SKM-1 (cell line): ENCODE data around the gene ONECUT1.

ENCODE experiments used
- DNase-seq: peaks from one replicate; lab custom pipeline; 2025; ENCODE audit not compliant: unreplicated experiment; lab: John Stamatoyannopoulos, UW

ONECUT1 gene

DNA sequence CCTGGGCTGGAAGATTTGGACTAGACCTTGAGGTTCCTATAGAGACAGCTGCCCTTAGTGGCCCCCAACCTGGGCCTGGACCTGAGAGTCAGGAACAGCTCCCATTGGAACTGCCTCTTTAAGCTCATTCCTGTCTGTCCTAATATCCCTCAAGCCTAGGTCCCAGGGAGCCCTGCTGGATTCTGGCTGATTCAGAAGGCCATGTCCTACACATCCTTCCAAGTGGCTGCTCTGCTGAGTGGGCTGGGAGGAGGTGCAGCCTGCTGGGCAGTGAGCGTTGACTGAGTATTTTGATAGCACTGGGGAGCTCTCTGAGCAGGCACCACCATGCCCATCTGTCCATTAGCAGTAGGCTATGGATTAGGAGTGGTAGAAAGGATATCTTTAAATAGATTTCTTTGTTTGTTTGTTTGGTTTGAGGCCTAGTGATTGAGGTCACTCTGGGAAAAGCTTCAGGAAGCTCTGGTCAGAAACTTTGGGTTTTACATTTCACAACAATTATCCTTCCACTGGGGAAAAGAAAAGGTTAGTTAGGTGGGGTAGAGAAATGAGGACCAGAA, 56.4 kb downstream of the ONECUT1 start:
- DNase-seq: no peak

DNA sequence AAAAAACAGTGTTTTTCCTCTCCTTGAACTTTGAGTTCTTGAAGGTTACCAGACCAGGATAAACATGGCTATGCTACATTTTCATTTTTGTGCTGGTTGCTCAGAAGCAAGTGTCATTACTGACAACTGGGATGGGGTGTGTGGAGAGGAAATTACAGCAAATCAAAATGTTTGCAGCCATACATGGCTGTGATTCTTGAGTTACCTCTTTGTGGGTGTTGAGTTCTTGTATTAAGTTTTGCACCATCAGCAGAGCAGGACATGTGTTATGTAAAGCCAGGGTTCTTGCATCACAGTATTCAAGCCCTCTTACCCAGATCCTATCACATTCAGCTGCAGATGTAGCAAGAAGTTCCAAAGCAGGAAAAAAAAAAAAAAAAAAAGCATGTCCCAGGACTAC, 57.0 kb downstream of the ONECUT1 start:
- DNase-seq: peak; percentile 54

DNA sequence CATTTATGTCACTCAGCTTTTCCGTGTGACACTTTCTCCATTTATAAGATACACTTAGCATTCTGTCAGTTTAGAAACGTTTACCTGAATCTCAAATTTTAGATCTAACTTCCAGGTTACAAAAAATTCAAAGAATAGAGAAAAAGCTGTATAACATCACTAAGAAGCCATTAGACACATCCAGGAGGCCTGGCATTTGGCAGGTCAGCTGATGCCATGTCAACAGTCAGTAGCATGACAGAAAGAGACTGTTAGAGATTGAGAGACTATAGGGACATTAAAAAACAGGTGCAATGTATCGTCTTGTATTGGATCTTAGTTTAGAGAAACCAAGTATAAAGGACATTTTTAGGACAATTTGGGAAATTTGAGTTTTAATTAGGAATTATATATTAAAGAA, 57.6 kb downstream of the ONECUT1 start:
- DNase-seq: no peak

DNA sequence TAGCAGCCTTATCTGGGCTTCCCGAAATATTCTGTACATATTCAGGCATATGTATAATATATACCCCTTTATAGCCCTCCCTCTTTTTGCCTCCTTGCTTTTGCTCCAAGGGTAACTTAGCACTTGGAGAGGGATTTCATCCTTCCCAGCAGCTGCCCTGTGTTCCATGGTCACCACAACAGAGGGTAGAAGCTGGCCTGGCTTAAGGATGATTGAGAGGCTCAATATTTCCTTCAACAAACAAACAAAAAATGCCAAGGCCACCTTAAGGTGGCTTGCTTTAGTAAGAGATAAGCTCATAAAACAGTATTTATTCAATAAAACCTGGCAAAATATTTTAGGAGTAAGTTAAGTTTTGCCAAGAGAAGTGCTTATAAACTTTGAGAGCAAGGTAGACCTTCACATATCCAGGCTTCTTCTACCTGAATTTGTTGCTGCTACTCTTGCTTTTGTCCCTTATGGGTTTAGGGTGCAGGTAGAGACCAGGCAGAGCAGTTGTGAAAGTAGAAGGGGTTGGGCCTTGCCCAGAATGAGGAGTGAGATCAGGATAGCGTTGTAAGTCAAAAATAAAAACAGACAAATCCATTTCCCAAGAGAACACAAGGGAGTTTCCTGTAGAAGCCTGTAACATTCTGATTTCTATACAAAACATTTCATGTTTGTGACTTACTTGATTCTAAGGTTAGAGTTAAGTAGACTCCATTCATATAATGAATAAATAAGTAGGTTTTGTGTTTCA, 58.2 kb downstream of the ONECUT1 start:
- DNase-seq: no peak

DNA sequence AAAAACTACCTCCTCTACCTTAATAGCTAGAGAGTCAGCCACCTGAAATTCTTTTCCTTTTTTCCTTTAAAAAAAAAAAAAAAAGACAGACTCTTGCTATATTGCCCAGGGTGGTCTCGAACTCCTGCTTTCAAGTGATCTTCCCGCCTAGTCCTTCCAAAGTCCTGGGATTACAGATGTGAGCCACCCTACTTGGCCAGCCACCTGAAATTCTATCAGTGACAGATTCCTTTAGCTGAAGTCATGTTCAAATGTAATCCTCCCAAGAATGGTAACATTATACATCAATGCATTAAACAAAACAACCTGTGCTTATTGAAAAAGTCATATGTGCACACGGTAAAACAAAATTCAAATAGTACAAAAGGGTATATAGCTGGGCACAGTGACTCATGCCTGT, 59.1 kb downstream of the ONECUT1 start:
- DNase-seq: no peak

DNA sequence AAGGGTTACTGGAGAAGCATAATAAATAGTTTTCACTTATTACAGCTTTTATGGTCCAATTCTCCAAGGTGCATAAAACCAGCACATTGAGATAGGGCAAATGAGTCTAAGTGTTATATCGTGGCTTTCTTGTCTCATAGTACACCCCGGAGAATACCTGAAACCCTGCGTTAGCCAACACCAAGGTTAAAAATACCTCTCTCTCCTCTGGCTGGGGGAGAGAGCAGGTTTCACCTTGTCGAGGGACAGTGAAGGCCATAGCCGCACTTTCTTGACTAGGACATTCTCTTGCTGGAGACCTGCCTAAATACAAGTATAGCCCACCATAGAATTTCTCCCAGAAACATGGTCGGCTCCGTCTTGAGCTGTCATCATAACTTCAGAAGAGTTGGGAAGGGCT, 59.5 kb downstream of the ONECUT1 start:
- DNase-seq: no peak

DNA sequence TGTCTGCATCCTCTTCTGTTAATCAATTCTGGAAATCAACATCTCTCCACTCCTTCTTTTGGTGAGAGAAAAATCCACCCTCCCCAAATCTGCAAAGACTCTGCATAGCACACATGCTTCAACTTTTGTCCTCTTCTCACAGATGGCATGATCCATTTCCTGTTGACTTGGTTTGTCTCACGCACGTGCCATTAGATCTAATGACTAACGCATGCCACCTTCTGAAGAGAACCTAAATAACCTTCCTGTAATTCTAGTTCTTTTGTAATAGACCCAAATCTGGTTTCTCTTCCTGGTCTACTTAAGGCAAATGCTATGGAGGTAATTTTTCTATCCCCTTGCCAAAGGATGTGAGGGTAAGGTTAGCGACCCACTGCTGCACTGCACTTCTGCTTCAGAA, 60.0 kb downstream of the ONECUT1 start:
- DNase-seq: no peak

DNA sequence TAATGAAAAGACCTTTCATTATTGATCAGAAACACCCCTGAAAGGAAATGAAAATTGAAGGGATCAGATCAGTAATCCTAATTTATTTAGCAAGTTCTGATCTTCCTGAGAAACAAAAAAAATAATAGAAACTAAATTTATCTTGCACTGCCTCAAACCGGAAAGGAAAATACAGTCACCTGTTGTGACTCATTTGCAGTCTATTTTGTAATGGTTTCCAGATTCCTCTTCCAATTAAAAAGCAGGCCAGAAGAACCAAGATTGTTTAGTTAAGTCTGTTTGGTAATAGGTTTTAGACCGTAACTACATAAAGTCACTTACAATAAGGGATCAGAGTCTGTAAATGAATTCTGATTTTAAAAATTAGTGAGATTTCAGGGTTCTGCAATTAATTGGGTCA, 61.2 kb downstream of the ONECUT1 start:
- no peak for DNase-seq

DNA sequence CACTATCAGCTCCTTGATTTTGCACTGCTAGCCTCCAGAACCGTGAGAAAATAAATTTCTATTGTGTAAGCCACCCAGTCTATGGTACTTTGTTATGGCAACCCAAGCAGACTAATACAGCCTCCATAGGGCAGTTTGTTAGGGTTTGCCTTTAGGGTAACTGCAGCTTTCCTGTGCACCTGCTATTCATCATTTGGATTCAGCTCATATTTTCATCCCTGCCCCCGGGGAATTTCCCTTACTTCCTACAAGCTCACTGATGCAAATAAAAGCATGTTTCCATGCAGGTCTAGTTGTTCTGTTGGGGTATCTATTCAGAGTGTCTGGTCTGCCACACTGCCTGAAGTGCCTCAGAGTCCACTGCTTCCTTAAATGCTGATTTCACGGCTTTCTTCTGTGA, 62.3 kb downstream of the ONECUT1 start:
- DNase-seq: no peak

DNA sequence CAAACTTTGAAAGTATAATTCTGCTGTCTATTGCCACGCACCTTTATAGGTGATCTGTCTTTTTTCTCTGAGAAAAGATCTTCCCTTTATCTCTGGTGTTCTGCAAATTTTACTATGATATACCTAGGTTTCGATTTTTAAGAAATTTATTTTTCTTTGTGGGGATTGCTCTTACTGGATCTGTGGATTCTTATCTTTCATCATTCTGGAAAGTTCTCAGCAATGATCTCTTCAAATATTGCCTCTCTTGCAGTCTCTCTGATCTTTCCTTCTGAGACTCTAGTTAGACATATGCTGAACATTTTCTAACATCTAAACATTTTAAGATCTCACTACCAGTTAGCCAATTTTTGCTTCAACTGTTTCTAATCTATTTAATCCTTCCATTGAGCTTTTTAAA, 63.9 kb downstream of the ONECUT1 start:
- DNase-seq: no peak

DNA sequence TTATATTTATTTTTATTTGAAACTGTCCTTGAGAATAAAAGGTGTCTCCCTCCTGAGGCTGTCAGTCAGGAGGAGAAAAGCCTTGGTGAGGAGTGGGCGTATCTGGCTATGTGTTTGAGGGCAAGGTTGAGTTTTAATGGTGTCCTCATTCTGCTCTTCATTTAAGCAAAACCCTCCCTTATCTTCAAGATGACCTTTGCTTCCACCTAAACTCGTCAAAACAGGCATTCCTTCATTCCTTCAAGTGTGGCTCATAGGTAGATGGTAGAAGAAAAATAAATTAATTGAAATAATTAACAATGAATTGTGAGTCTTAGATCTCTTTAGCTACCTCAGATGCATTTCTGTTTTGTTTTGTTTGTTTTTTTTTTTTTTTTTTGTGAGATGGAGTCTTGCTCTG, 71.6 kb downstream of the ONECUT1 start:
- no peak for DNase-seq

DNA sequence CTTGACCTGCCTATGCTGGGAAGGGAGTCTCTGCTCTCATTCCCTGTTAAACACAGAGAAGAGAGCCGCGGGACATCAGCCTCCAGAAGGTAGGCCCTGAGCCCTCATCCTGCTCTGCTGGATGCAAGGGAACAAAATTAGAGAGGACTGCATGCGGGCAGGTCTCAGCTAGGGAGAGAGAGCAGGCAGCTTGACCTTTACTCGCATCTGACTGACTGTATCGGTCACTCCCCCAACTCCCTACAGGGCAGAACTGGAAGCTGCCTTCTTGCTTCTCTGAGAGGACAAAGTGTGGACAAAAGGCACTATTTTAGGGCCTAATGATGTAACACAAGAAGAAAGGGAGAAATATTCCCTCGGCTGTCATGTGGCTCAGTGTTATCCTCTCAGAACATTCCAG, 72.2 kb downstream of the ONECUT1 start:
- DNase-seq: no peak

DNA sequence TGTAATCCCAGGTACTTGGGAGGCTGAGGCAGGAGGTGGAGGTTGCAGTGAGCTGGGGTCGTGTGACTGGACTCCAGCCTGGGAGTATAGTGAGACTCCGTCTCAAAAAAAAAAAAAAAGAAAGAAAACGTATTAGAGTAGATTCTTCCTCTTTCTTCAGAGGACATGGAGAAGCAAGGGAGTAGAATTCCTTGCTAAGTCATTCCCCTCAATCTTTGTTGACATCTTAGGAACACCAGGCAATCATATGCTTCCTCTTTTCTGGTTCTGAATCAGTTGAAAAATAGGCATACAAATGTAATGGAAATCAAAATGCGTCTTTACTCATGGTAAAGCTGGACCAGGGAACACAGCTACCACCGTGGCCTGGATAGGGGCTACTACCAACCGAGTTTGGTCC, 72.7 kb downstream of the ONECUT1 start:
- no peak for DNase-seq

DNA sequence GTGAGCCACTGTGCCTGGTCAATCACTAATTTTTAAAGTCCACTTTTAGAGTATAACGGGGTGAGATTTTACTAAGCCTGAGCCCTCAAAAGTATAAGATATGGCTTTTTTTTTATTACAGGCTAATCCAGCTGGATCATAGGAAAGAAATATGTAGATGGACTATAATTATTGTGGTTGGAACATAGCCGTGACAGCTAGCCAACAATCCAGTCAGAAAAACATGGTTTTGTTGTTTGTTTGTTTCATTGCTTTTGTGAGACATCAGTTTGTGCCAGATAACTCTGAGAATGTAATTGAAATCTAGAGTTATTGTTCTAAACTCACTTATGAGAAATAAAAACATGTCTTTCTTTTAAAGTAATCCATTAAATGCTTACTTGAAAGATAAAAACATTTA, 73.6 kb downstream of the ONECUT1 start:
- DNase-seq: no peak

DNA sequence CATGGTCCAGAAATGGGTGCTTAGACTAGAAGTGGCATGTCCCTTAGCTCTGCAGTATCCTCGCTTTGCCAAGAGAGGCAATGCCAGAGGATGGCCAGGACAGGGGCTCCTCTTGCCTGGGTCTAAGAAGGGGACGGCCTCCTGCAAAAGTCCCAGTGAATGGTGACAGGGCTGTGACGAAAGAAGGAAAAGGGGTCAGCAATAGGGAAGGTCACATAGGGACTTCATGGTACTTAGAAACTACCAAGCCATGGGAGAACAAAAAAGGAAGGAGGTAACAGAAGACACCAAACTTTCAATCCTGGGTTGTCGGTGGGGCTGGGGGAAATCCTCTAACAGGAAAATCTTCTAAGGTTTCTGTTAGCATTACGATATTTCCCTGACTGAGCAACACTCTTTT, 74.7 kb downstream of the ONECUT1 start:
- DNase-seq: no peak

DNA sequence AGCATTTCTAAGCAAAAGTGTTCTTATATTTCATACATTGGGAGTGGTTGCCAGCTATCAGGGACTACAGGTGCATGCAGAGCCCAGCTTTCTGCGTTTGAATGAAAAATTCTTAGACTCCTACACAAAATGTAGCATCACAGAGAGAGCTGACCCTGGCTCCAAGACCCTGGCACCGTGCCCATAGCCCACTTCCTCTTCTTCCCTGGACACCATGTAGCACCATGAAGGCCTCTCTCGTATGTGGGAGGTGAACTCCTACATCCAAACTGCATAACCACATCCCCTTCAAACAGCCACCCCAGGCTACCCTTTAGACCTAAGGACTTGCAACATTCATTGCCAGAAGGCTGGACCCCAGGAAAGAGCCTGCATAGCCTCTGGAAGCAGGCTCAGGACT, 75.2 kb downstream of the ONECUT1 start:
- no peak for DNase-seq

DNA sequence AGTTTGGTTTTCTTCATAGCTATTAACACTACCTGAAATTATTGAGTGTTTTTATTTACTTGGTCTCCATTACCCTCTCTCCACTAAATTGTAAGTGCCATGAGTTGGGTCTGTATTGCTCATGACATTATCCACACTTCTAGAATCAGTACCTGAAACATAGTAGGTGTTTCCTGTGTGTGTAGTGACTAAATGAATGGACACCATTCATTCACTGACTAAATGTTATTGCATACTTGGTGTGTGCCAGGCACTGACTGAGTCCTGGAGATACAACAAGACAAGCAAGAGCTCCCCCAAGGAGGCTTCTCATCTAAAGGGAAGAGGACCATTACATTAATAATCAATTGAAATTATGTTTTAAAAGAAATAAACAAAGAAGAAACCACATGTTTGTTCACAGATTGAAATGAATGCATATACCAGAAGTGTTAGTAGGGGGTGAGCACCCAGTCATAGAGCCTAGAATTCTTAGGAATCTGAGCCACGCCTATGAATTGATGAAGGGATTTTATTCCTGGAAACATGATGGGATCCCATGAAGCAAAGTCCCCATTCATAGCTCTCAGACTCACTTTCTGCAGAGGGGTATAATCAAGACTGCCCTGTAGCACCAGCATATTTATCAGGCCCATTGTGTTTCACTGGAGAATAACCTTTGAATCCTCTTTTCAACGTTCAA, 79.3 kb downstream of the ONECUT1 start:
- DNase-seq: no peak

DNA sequence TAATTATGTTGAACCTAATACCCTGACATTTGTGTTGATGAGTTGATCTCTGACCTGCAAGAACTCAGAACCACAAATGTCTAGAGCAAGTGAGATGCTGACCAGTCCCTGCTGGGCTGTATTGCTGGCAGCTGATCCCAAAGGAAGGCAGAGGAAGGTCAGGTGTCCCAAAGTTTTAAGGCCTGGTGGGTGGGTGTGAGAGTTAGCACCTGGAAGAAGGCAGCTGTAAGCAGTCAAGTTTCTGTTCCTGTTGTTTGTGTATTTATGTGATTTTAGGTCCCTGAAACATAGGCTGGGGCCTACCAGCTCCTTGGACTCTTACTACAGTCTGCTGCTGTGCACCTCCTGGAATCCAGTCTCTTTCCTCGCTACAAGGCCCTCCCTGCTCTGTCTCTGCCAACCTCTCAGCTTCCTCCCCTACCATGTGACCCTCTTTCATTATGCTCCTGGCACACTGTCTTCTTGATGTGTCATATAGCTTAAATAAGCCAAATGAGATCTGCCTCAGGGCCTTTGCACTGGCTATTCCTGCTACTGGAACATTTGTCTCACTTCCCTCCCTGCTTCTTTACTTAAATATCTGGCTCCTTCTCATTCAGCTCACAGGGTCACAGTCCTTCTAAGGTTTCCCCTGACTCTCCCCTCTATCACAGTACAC, 80.0 kb downstream of the ONECUT1 start:
- no peak for DNase-seq

DNA sequence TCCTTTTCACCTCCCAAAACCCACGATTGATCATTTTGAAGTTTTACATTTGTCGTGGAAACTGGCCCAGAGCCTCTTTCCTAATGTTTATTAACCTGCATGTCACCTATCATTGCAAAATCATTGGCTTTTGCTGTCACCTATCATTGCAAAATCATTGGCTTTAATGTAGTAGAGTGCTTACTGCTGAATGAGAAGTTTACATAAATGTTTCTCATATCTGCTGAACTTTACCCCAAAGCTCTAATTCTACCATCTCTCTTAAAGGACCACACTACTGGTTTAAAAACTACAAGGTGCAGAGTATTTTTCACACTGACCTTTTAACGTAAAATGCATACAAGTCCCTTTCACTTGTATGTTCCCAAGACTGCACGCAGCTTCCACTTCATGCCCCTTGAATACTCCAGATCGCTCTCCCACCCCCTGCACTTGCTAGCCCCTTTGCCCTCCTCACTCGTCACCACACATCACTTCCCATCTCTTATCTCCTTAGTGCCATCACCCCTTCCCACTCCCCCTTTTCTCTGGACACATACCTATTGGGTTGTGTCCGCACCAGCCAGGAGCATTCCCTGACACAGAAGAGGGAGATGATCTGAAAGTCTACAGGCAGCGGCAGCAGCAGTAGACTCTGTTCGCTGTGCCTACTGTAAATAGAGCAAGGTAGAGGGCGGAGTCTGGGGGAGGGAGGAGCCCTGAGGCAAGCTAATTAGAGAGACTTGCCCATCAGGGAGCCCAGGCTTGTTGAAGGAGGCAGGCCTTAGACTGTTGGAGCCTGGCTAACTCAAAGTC, 80.8 kb downstream of the ONECUT1 start:
- DNase-seq: no peak
